Measurements from ENCODE around the gene SNED1.

The SNED1 gene

GRCh38 chr2:240985881-240986786 is 12.3 kb upstream of the SNED1 start:
- DNase-seq, result no peak
- H3K36me3 ChIP-seq, result no peaks in the 10 kb centered on the region
- no peak for TF ChIP-seq CTCF (IDR thresholded peaks at IDR 0.05; ENCODE audit: low read depth, low read length)
- no peak overlapping the region for H3K27ac ChIP-seq
- H3K27me3 ChIP-seq (ENCODE audit: insufficient read depth, low read depth, severe bottlenecking), result peaks cover 3% of the 10 kb centered on the region
- H3K4me3 ChIP-seq (ENCODE audit: low read depth, low read length), result no peak overlapping the region
- peaks cover 9% of the 10 kb centered on the region for H3K9me3 ChIP-seq (ENCODE audit: severe bottlenecking)

DNA sequence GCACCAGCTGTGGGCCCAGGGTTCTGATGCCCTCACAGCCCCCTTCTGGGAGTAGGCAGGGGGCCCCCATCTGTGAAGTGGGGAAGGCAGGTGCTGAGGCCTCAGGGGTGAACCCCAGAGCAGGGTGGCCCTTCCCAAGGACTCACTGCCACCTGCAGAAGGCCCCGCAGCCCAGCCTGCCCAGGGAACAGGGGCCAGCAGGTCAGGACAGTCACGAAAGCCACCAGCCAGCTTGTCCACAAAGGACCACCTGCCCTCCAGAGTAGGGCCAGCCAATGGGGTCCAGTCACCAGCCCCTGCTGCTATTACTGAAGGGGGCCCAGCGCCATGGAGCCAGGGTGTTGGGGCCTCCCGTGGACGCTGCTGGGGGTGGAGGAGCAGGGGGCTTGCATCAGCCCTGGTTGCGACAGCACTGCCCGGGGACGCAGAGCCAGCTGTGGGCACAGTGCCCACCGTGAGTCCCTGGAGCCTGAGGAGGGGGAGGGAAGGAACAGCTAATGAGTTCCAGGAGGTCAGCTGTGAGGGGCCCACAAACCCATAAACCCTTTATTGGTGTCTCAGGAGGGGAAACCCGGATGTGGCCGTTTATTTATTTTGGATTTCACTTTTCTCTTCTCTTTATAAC is 11.5 kb upstream of the SNED1 start:
- H3K4me3 ChIP-seq (ENCODE audit: low read depth, low read length), result no peak overlapping the region
- peaks cover 3% of the 10 kb centered on the region for H3K27me3 ChIP-seq (ENCODE audit: insufficient read depth, low read depth, severe bottlenecking)
- H3K9me3 ChIP-seq (ENCODE audit: severe bottlenecking), result peaks cover 9% of the 10 kb centered on the region
- no peak for DNase-seq
- TF ChIP-seq CTCF (IDR thresholded peaks at IDR 0.05; ENCODE audit: low read depth, low read length), result no peak
- H3K36me3 ChIP-seq, result no peaks in the 10 kb centered on the region
- H3K27ac ChIP-seq, result no peak overlapping the region

- Histone ChIP-seq H3K27ac (no peak overlapping the region), H3K4me3 (ENCODE audit: low read depth, low read length) (no peak overlapping the region), H3K36me3 (no peaks in the 10 kb centered on the region), H3K9me3 (ENCODE audit: severe bottlenecking) (peaks cover 9% of the 10 kb centered on the region), H3K27me3 (ENCODE audit: insufficient read depth, low read depth, severe bottlenecking) (peaks cover 3% of the 10 kb centered on the region)
- TF ChIP-seq CTCF (IDR thresholded peaks at IDR 0.05; ENCODE audit: low read depth, low read length), result no peak
- DNase-seq, result no peak
Observed at GRCh38 chr2:240987588-240987987, 10.8 kb upstream of the SNED1 start.

DNA sequence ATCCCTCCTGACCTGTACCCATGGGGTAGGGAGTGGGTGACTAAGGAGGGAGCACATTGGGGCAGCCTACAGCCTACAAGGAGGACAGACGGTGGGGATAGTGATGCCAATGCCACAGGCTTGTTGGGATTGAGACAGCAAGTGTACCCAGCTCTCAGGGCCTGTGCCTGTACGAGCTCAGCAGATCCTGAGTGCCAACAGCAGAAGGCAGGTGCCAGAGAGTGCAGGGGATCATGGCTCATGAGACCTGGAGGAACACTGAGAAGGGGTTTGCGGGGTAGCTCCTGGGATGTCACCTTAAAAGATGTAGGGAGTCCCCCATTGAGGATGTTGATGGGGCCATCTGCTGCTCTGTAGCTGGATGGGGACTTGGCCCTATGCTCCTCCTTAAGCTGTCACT is 10.3 kb upstream of the SNED1 start:
- no peak for TF ChIP-seq CTCF (IDR thresholded peaks at IDR 0.05; ENCODE audit: low read depth, low read length)
- Histone ChIP-seq H3K36me3 (no peaks in the 10 kb centered on the region), H3K27me3 (ENCODE audit: insufficient read depth, low read depth, severe bottlenecking) (peaks cover under 1% of the 10 kb centered on the region), H3K27ac (no peak overlapping the region), H3K9me3 (ENCODE audit: severe bottlenecking) (peaks cover 9% of the 10 kb centered on the region), H3K4me3 (ENCODE audit: low read depth, low read length) (no peak overlapping the region)
- DNase-seq, result no peak

DNA sequence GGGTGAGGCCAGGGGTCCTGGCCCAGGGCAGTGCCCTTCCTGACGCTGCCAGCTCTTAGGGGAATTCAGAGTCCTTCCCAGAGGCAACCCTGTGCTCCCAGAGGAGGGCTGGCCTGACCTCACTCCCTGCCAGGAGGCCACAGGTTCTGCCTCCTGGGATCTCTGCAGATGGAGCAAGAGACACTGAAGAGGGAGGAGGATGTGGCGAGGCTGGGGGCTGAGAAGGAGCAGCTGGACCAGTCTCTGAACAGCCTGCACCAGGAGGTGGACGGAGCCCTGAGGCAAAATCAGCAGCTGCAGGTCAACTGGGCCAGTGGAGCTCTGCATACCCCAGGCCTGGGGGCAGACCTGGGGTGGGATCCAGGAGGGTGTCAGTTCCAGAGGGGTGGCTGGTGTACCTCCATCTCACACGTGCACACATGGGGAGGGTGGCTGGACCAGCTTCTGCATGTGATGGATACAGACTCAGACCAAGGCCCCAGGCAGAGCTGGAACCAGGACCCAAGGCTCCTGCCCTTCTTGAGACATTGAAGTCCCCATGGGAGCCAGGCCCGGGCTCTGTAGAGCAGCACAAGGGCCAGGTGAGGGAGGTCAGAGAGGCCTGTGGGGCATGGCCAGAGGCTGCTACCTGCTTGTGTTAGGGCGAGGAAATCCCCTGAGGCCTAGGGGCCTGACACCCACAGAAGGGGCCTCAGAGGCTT is 9.7 kb upstream of the SNED1 start:
- Histone ChIP-seq H3K9me3 (ENCODE audit: severe bottlenecking) (peaks cover 9% of the 10 kb centered on the region), H3K27ac (no peak overlapping the region), H3K4me3 (ENCODE audit: low read depth, low read length) (no peak overlapping the region), H3K27me3 (ENCODE audit: insufficient read depth, low read depth, severe bottlenecking) (no peaks in the 10 kb centered on the region), H3K36me3 (no peaks in the 10 kb centered on the region)
- TF ChIP-seq CTCF (IDR thresholded peaks at IDR 0.05; ENCODE audit: low read depth, low read length), result no peak
- no peak for DNase-seq

Data from WERI-Rb-1 (cell line).